Kidney glomerular epithelial cell (primary cell): Measurements from ENCODE around the gene PI4KA.
"Not testable (repeated sequence)": the region's sequence is repeated elsewhere in the genome, so short reads cannot be mapped to it uniquely, and the experiment has no call there.

Source experiments
- DNase-seq: peaks from one replicate; lab custom pipeline; 2025; lab: John Stamatoyannopoulos, UW

PI4KA gene

DNA sequence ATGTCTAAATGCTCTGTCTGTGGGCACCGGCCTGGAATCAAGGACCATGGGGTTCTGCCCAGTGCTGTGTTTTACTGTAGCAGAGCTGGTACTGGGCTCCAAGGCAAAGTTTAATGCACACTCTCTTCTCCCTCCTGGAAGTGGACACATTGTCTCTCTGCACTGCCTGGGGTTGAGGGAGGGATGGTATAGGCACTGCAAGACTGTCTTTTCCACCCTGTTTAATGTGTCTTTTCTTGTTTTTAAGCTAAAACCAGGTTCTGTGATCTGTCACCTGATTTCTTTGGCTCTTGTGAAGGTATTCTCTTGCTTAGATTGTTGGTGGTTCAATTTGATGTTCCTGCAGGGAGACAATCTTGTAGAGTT, 194.0 kb downstream of the PI4KA start:
- DNase-seq = no peak

DNA sequence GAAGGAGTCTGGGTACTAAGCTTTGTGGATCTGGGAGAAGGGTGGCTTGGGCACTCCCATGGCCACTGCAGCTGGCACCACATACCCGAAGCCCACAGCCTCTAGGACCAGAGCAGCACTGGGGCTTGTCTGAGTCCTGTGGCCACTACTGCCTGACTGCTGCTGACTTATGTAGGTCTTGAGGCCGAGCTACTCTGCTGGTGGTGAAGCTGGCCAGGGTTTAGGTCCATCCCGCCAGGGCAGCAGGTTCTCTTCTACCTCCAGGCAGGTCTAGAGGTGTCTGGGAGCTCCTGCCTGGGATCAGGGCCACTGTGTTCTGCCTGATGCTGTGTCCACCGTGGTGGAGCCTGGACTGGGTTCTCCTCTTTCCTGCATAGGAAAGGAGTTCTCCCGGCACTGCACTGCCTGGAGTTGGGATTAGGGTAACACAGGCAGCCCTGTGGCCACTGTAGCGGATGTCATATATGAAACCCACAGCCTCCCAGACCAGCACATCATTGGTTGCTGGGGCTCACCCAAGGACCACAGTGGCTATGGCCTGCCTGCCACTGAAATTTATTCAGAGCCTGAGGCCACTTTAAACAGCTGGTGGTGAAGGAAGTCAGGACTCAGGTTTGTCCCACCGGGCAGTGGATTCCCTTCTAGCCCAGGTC, 194.5 kb downstream of the PI4KA start:
- no peak for DNase-seq

DNA sequence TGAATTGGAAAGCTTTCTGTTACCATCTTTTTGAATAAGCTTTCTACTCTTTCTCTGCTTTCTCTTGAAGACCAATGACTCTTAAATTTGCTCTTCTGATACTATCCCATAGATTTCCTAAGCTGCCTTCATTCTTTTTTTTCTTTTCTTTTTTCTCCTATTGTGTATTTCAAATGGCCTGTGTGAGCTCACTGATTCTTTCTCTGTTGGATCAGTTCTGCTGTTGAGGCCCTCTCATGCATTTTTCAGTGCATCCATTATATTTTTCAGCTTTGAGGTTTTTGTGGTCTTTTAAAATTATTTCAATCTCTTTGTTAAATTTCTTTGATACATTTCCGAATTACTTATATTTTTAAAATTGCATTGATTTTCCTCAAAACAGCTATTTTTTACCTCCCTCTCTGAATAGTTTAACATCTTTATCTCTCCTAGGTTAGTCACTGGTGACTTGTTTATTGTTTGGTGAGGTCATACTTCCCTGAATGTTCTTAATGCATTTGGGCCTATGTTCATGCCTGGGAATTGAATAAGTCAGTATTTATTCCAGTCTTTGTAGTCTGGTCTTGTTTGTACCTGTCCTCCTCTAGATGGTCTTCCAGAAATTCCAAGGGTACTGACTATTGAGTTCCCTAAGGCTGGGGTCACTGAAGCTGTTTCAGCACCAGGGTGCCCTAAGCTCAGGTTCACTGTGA, 195.3 kb downstream of the PI4KA start:
- DNase-seq = no peak

DNA sequence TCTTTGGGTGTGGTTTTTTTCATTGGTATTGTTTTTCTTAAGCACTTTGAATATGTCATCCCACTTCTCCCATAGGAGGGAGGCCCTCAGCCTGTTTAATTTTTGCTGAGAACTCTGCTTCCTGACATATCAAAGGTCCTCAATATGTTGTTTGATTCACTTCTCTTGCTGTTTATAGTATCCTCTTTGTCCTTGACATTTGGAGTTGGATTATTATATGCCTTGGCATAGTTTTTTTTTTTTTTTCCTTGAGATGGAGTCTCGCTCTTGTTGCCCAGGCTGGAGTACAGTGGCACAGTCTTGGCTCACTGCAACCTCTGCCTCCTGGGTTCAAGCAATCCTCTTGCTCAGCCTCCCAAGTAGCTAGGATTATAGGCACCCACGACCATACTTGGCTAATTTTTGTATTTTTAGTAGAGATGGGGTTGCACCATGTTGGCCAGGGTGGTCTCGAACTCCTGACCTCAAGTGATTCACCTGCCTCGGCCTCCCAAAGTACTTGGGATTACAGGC, 196.0 kb downstream of the PI4KA start:
- DNase-seq = not testable (repeated sequence)

- no peak for DNase-seq
Observed at GRCh38 chr22:20661473-20661872, 197.1 kb downstream of the PI4KA start.

DNA sequence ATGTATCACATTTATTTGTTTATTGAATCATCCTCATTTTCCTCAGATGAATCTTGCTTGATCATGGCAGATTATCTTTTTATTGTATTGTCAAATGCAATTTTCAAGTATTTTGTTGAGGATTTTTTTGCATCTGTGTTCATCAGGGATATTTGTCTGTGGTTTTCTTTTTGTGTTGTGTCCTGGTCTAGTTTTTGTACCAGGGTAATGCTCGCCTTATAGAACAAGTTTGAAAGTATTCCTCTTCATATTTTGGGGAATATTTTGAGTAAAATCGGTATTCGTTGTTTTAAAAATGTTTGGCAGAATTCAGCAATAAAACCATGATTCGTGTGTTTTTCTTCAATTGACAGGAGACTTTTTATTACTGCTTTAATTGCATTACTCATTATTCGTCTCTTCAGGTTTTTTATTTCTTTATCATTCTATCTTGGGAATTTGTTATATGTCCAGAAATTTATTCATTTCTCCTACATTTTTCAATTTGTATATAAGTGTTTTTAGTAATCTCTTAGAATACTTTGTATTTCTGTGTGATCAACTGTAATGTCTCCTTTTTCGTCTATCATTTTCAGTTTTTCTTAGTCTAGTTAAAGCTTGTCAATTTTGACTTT, 198.1 kb downstream of the PI4KA start:
- DNase-seq = no peak

- DNase-seq = no peak
Observed at GRCh38 chr22:20659920-20660319, 198.7 kb downstream of the PI4KA start.

DNA sequence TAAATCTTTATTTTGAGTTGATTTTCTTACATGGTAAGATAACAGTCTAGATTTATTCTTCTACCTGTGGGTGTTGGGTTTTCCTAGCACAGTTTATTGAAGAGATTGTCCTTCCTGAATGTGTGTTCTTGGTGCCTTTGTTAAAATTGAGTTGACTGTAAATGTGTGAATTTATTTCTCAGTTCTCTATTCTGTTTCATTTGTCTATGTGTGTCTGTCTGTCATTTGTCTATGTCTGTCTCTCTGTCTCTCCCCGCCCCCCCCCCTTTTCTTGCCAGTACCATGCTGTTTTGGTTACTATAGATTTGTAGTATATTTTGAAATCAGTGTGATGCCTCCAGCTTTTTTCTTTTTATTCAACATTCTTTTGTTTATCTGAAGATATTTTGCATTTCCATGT, 199.4 kb downstream of the PI4KA start:
- no peak for DNase-seq

DNA sequence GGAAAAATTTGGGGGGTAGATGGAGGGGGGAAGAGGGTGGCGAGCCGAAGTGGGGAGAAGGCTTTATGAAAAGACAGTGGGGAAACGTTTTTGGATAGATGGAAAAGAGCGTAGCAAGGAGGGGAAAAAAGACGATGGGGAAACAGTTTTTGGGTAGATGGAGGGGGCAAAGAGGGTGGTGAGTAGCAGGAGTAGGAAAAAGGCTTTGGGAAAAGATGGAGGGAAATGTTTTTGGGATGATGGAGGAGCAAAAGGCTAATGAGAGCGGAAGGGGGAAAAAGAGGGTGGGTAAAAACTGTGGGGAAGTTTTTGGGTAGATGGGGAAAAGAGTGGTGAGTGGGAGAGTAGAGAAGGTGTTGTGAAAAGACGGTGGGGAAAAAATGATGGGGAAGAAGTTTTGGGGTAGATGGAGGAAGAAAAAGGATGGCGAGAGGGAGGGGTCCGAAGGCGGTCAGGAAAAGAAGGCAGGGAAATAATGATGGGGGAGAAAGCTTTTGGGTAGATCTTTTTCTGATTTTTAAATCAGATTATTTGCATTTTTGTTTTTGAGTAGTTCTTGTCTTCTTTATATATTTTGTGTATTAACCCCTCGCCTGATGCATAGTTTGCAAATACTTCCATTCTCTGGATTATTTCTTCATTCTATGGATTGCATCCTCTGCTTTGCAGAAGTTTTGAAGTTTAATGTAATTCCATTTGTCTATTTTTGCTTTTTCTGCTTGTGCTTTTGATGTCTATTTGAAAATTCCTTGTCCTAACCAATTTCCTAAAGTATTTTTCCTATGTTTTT, 200.0 kb downstream of the PI4KA start:
- no peak for DNase-seq

DNA sequence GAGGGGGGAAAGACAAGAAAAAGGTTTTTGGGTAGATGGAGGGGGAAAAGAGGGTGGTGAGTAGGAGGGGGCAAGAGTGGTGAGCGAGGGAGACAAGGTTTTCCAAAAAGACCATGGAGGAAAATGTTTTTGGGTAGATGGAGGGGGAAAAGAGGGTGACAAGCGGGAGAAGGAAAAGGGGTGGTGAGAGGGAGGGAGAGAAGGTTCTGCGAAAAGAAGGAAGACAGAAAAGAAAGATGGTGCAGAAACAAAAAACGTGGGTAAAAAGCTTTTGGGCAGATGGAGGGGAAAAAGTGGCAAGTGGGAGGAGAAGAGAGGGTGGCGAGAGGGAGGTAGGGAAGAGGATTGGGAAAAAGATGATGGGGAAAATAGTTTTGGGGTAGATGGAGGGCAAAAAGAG, 200.6 kb downstream of the PI4KA start:
- DNase-seq = no peak
